Mucosa of descending colon (tissue), 3 donors: ENCODE data around the gene UQCC3. TPM values are rescaled to one million over a fixed set of nuclear protein-coding genes. Genes with fewer than 3 reads are reported as not detected.

Source experiments
- ATAC-seq: fragments of 200-7000 bp; cut with Tn5 transposase; one replicate; pipeline ENCODE4 v1.9.1; 2020; ENCODE audit warnings: mild to moderate bottlenecking, moderate library complexity
- DNase-seq, 3 donors: peaks; one replicate each; pipeline ENCODE4 v3.0.0-alpha.2; 2020
- H3K36me3 ChIP-seq: fragments of 200-600 bp; one replicate; pipeline ENCODE4 v1.8.0; 2021; ENCODE audit warnings: low read depth, mild to moderate bottlenecking
- H3K4me1 ChIP-seq: fragments of 200-600 bp; one replicate; pipeline ENCODE4 v1.8.0; 2021; ENCODE audit warnings: low read depth, mild to moderate bottlenecking
- H3K4me3 ChIP-seq: fragments of 200-600 bp; one replicate; pipeline ENCODE4 v1.8.0; 2021; ENCODE audit warnings: mild to moderate bottlenecking
- H3K9me3 ChIP-seq: fragments of 200-600 bp; one replicate; pipeline ENCODE4 v1.8.0; 2021; ENCODE audit warnings: mild to moderate bottlenecking
- intact Hi-C, 2 donors: fragments of 100-400 bp; cut with DNase I in 1 of 2; cut with micrococcal nuclease in 1 of 2; formaldehyde crosslinking; loops; one replicate each; pipeline versions ENCODE4 v1.11.0 to v1.11.1; 2022; cut with DNase I, micrococcal nuclease
- total RNA-seq, 3 donors: library from RNA; stranded (reverse); fragmentation: NEBNext Ultra II Directional in 2 of 3; extraction: Animal tissue kit (Norgen Biotek cat#: 25700) in 2 of 3; gene quantifications; one replicate each; pipeline versions ENCODE4 v1.2.1 to v1.2.4, GENCODE V29; 2021 to 2023
- TF ChIP-seq, protein P1 (sequence below): fragments of 200-600 bp; IDR thresholded peaks from one replicate; pipeline ENCODE4 v1.8.0; 2022; ENCODE audit warnings: antibody characterized with exemption, mild to moderate bottlenecking
- donor health status: DM: no; HTN: no; CAD: no; lungs with moderate emphysema.
- donor health status: DM: no; HTN: no; CAD: no.
- donor health status: DM: no; HTN: yes; CAD: no.

UQCC3 gene
- total RNA-seq, 3 donors from 2014 or later, result 9.0 to 12.1 (median 10.8) TPM

GRCh38 chr11:62645671-62645945, 25.9 kb upstream of the UQCC3 start:
- intact Hi-C loops, result no loop called here
- ATAC-seq, result peak; percentile 11
- DNase-seq, result no peak
- TF ChIP-seq, protein P1, sequence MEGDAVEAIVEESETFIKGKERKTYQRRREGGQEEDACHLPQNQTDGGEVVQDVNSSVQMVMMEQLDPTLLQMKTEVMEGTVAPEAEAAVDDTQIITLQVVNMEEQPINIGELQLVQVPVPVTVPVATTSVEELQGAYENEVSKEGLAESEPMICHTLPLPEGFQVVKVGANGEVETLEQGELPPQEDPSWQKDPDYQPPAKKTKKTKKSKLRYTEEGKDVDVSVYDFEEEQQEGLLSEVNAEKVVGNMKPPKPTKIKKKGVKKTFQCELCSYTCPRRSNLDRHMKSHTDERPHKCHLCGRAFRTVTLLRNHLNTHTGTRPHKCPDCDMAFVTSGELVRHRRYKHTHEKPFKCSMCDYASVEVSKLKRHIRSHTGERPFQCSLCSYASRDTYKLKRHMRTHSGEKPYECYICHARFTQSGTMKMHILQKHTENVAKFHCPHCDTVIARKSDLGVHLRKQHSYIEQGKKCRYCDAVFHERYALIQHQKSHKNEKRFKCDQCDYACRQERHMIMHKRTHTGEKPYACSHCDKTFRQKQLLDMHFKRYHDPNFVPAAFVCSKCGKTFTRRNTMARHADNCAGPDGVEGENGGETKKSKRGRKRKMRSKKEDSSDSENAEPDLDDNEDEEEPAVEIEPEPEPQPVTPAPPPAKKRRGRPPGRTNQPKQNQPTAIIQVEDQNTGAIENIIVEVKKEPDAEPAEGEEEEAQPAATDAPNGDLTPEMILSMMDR, result no peak
- peak overlapping the region; percentile 92 for H3K4me3 ChIP-seq
- H3K36me3 ChIP-seq, result no peaks in the 10 kb centered on the region
- peaks cover 22% of the 10 kb centered on the region for H3K4me1 ChIP-seq
- no peaks in the 10 kb centered on the region for H3K9me3 ChIP-seq

- ATAC-seq, result peak; percentile 99
- H3K4me1 ChIP-seq, result peaks cover 22% of the 10 kb centered on the region
- peak within 1 kb of the TSS; percentile 92 for H3K4me3 ChIP-seq
- intact Hi-C loops, result no loop called here
- DNase-seq, result peak; percentile 99 to 100 (median 100)
- no peaks in the 10 kb centered on the region for H3K36me3 ChIP-seq
- TF ChIP-seq, protein P1, result no peak
- no peaks in the 10 kb centered on the region for H3K9me3 ChIP-seq
Observed at GRCh38 chr11:62645946-62646824, 25.3 kb upstream of the UQCC3 start, which contains the start of gene GANAB. Gene GANAB, minus strand, starts transcription at chr11:62646613. Its CDS starts 14 bp downstream, at chr11:62646599.

DNA sequence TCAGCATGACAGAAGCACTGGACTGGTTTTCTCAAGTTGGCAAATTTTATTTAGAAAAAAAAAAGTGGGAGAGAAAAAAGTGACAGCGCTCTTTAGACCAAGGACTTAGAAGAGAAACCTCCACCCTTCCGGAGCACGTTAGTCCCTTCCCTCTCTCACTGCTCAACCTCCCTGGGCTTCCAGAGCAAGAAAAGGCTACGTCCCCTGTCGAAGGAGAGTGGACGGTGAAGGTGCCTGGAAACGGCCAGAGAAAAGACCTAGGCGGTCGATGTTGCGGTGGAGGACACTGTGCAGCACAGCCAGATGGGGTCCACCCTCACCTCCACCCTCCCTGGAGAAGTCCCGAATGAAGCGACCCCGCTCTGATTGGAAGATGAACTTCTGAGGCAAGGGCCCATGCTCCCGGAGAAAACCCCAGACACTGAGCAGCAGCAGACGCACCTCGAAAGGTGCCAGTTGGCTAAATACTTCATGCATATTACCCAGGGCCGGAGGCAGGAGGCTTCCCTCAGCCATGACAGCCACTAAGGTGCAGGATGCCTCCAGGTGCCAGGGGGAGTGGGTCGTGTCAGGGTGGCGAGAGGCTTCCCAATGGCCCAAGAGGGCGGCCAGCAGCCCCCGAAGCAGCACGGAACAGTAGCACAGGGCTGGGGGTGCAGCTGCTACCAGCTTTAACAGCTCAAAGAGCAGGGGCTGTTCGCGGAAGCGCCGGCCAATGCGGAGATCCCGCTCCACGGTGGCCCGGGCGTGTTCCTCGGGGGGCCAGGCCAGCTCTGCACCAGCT, 24.5 kb upstream of the UQCC3 start:
- ATAC-seq (no peak), DNase-seq (peak in 1 of 3 donors; percentile 48)
- intact Hi-C loops, result no loop called here
- TF ChIP-seq, protein P1, result no peak
- H3K36me3 ChIP-seq, result no peaks in the 10 kb centered on the region
- no peaks in the 10 kb centered on the region for H3K9me3 ChIP-seq
- H3K4me3 ChIP-seq, result no peak overlapping the region
- peaks cover 29% of the 10 kb centered on the region for H3K4me1 ChIP-seq

GRCh38 chr11:62647609-62648005, 23.9 kb upstream of the UQCC3 start:
- intact Hi-C loops, result no loop called here
- Histone ChIP-seq H3K9me3 (no peaks in the 10 kb centered on the region), H3K36me3 (no peaks in the 10 kb centered on the region), H3K4me3 (no peak overlapping the region), H3K4me1 (peaks cover 34% of the 10 kb centered on the region)
- DNase-seq (no peak), ATAC-seq (no peak)
- TF ChIP-seq, protein P1, result no peak

- TF ChIP-seq, protein P1, result no peak
- no peak for ATAC-seq
- Histone ChIP-seq H3K4me1 (peaks cover 34% of the 10 kb centered on the region), H3K4me3 (no peak overlapping the region), H3K36me3 (no peaks in the 10 kb centered on the region), H3K9me3 (no peaks in the 10 kb centered on the region)
- intact Hi-C loops, result no loop called here
- peak in 1 of 3 donors; percentile 54 for DNase-seq
Observed at GRCh38 chr11:62648185-62648966, 23.1 kb upstream of the UQCC3 start.
